Liver (tissue), 9 donors: ENCODE results near the gene ITGA7. TPM values are rescaled to one million over a fixed set of nuclear protein-coding genes. Genes with fewer than 3 reads are reported as not detected.

Experiments
- DNase-seq: peaks from one replicate; pipeline ENCODE4 v3.0.0-alpha.2; 2017; ENCODE audit warnings: low spot score
- H3K27ac ChIP-seq, 2 donors: one replicate each; pipeline ENCODE4 v1.7.0; 2013; ENCODE audit warnings: inconsistent platforms in 2 of 2, low read length in 2 of 2, control low read depth in 1 of 2, low read depth in 1 of 2, mild to moderate bottlenecking in 1 of 2
- H3K27me3 ChIP-seq, 4 donors: one replicate each; pipeline versions ENCODE4 v1.6.1 to v1.7.0; 2013; ENCODE audit warnings: low read length in 3 of 4, inconsistent platforms in 1 of 4, mild to moderate bottlenecking in 1 of 4, moderate library complexity in 1 of 4; ENCODE audit not compliant: control insufficient read depth in 4 of 4, insufficient read depth in 4 of 4
- H3K36me3 ChIP-seq, 4 donors: one replicate each; pipeline versions ENCODE4 v1.6.1 to v1.7.0; 2013; ENCODE audit warnings: low read length in 3 of 4, mild to moderate bottlenecking in 3 of 4, low read depth in 1 of 4, moderate library complexity in 1 of 4; ENCODE audit not compliant: control insufficient read depth in 4 of 4, insufficient read depth in 3 of 4
- H3K4me1 ChIP-seq, 4 donors: one replicate each; pipeline versions ENCODE4 v1.6.1 to v1.7.0; 2013; ENCODE audit warnings: low read length in 3 of 4, mild to moderate bottlenecking in 3 of 4, moderate library complexity in 1 of 4; ENCODE audit not compliant: control insufficient read depth in 4 of 4, insufficient read depth in 4 of 4
- H3K4me3 ChIP-seq, 3 donors: one replicate each; pipeline versions ENCODE4 v1.6.1 to v1.7.0; 2013; ENCODE audit warnings: low read length in 3 of 3, control low read depth in 1 of 3, low read depth in 1 of 3, mild to moderate bottlenecking in 1 of 3
- H3K9ac ChIP-seq, 2 donors: one replicate each; pipeline ENCODE4 v1.7.0; 2013; ENCODE audit warnings: low read length in 2 of 2, mild to moderate bottlenecking in 2 of 2, moderate library complexity in 2 of 2, control low read depth in 1 of 2, low read depth in 1 of 2
- H3K9me3 ChIP-seq, 4 donors: one replicate each; pipeline versions ENCODE4 v1.6.1 to v1.7.0; 2013; ENCODE audit warnings: low read length in 3 of 4; ENCODE audit not compliant: control insufficient read depth in 4 of 4
- EGR1 ChIP-seq, 2 donors: IDR thresholded peaks; 2 replicates each; pipeline ENCODE4 v1.6.1; 2016 to 2018; ENCODE audit warnings: antibody characterized with exemption in 2 of 2, low read depth in 2 of 2
- FOXA2 ChIP-seq: IDR thresholded peaks from 2 replicates; pipeline ENCODE4 v1.6.1; 2016; ENCODE audit warnings: antibody characterized with exemption
- GABPA ChIP-seq, 2 donors: IDR thresholded peaks in 1 of 2; conservative IDR thresholded peaks in 1 of 2; 2 replicates each; pipeline ENCODE4 v1.6.1; 2016; ENCODE audit warnings: antibody characterized with exemption in 2 of 2, mild to moderate bottlenecking in 1 of 2, moderate library complexity in 1 of 2
- HNF4A ChIP-seq, 2 donors: conservative IDR thresholded peaks; 2 replicates each; pipeline ENCODE4 v1.6.1; 2016; ENCODE audit warnings: antibody characterized with exemption in 2 of 2, mild to moderate bottlenecking in 2 of 2
- HNF4G ChIP-seq: IDR thresholded peaks from 2 replicates; pipeline ENCODE4 v1.6.1; 2016; ENCODE audit warnings: antibody characterized with exemption
- JUND ChIP-seq, 2 donors: IDR thresholded peaks; 2 replicates each; pipeline ENCODE4 v1.6.1; 2016; ENCODE audit warnings: antibody characterized with exemption in 2 of 2
- NR2F2 ChIP-seq: IDR thresholded peaks from 2 replicates; pipeline ENCODE4 v1.6.1; 2016; ENCODE audit warnings: antibody characterized with exemption
- RAD21 ChIP-seq, 2 donors: IDR thresholded peaks; 2 replicates each; pipeline ENCODE4 v1.6.1; 2016; ENCODE audit warnings: antibody characterized with exemption in 2 of 2, mild to moderate bottlenecking in 2 of 2
- REST ChIP-seq: IDR thresholded peaks from 2 replicates; pipeline ENCODE4 v1.6.1; 2016; ENCODE audit warnings: antibody characterized with exemption, mild to moderate bottlenecking
- RXRA ChIP-seq, 2 donors: IDR thresholded peaks; 2 replicates each; pipeline ENCODE4 v1.6.1; 2017 to 2018; ENCODE audit warnings: antibody characterized with exemption in 2 of 2, mild to moderate bottlenecking in 1 of 2
- SP1 ChIP-seq: IDR thresholded peaks from 2 replicates; pipeline ENCODE4 v1.6.1; 2018; ENCODE audit warnings: antibody characterized with exemption, mild to moderate bottlenecking
- TAF1 ChIP-seq: conservative IDR thresholded peaks from 2 replicates; pipeline ENCODE4 v1.6.1; 2016; ENCODE audit warnings: antibody characterized with exemption, mild to moderate bottlenecking
- YY1 ChIP-seq: IDR thresholded peaks from 2 replicates; pipeline ENCODE4 v1.6.1; 2016; ENCODE audit warnings: antibody characterized with exemption, mild to moderate bottlenecking
- ZBTB33 ChIP-seq: IDR thresholded peaks from 2 replicates; pipeline ENCODE4 v1.6.1; 2016; ENCODE audit warnings: antibody characterized with exemption
- WGBS: extraction: QIAGEN DNeasy Blood & Tissue Kit; methylation state at CpG from one replicate; pipeline ENCODE4 v1.1.7; 2013; 5-methylcytosine and 5-hydroxymethylcytosine counted together
- polyA plus RNA-seq, 2 donors: library from polyadenylated mRNA; stranded (reverse) in 1 of 2; unstranded in 1 of 2; fragments of 200-250 nt in 1 of 2; fragments of >200 nt in 1 of 2; fragmentation: Nextera tagmentation in 1 of 2; extraction: Ambion mirVana in 1 of 2; gene quantifications; one replicate each; pipeline versions ENCODE4 v1.2.1 to v1.2.3, GENCODE V29; 2013 to 2015
- total RNA-seq, 2 donors: library from RNA; depleted of rRNA; stranded (reverse); fragments of >200 nt; gene quantifications; one replicate each; pipeline ENCODE4 v1.2.3, GENCODE V29; 2014
- TF ChIP-seq, protein P1 (sequence below): fragments of 150-350 bp; IDR thresholded peaks from 2 replicates; pipeline ENCODE4 v1.5.1; 2017; ENCODE audit warnings: improper control_type of control experiment, low read depth, low read length; ENCODE audit not compliant: missing input control
- TF ChIP-seq, protein P2 (sequence below): IDR thresholded peaks from 2 replicates; pipeline ENCODE4 v1.6.1; 2016; ENCODE audit warnings: antibody characterized with exemption
- donor health status: healthy.
- donor health status: healthy.
- donor health status: healthy.
- donor health status: healthy.
- donor health status: healthy.

The ITGA7 gene
- total and polyA plus RNA-seq, 4 donors = 0.98 to 4.9 (median 3.3) TPM

GRCh38 chr12:55682087-55682796 is 25.5 kb downstream of the ITGA7 start:
- no peak for DNase-seq
- peak overlapping the region; percentile 56 for H3K27ac ChIP-seq
- H3K4me1 ChIP-seq = peaks cover 6 to 19% (median 9%) of the 10 kb centered on the region in 4 donors
- peaks cover 0 to 9% (median 0%) of the 10 kb centered on the region in 4 donors for H3K36me3 ChIP-seq
- H3K4me3 ChIP-seq = peak overlapping the region; percentile 67 to 97 (median 72)
- 28% methylated on average over 13 of the region's 13 CpGs for WGBS
- no peaks in the 10 kb centered on the region for H3K9me3 ChIP-seq
- H3K9ac ChIP-seq = peak overlapping the region; percentile 64 to 70
- H3K27me3 ChIP-seq = no peaks in the 10 kb centered on the region
- no peak for TF ChIP-seq EGR1 (IDR thresholded peaks at IDR 0.05; ENCODE audit: low read depth in 2 of 2)
- TF ChIP-seq RXRA (IDR thresholded peaks at IDR 0.05) = peak in 1 of 2 donors; percentile 25
- TF ChIP-seq, protein P1, sequence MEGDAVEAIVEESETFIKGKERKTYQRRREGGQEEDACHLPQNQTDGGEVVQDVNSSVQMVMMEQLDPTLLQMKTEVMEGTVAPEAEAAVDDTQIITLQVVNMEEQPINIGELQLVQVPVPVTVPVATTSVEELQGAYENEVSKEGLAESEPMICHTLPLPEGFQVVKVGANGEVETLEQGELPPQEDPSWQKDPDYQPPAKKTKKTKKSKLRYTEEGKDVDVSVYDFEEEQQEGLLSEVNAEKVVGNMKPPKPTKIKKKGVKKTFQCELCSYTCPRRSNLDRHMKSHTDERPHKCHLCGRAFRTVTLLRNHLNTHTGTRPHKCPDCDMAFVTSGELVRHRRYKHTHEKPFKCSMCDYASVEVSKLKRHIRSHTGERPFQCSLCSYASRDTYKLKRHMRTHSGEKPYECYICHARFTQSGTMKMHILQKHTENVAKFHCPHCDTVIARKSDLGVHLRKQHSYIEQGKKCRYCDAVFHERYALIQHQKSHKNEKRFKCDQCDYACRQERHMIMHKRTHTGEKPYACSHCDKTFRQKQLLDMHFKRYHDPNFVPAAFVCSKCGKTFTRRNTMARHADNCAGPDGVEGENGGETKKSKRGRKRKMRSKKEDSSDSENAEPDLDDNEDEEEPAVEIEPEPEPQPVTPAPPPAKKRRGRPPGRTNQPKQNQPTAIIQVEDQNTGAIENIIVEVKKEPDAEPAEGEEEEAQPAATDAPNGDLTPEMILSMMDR = no peak
- no peak for TF ChIP-seq SP1
- no peak for TF ChIP-seq HNF4G
- no peak for TF ChIP-seq YY1
- TF ChIP-seq NR2F2 = no peak
- no peak for TF ChIP-seq GABPA (IDR thresholded peaks at IDR 0.05 in 1 of 2, conservative IDR thresholded peaks at IDR 0.05 in 1 of 2)
- TF ChIP-seq, protein P2, sequence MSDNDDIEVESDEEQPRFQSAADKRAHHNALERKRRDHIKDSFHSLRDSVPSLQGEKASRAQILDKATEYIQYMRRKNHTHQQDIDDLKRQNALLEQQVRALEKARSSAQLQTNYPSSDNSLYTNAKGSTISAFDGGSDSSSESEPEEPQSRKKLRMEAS = no peak
- TF ChIP-seq HNF4A (conservative IDR thresholded peaks at IDR 0.05) = peak; percentile 60 to 73
- no peak for TF ChIP-seq RAD21 (IDR thresholded peaks at IDR 0.05)
- TF ChIP-seq ZBTB33 = no peak
- no peak for TF ChIP-seq FOXA2
- TF ChIP-seq TAF1 = no peak
- TF ChIP-seq JUND (IDR thresholded peaks at IDR 0.05) = no peak

DNA sequence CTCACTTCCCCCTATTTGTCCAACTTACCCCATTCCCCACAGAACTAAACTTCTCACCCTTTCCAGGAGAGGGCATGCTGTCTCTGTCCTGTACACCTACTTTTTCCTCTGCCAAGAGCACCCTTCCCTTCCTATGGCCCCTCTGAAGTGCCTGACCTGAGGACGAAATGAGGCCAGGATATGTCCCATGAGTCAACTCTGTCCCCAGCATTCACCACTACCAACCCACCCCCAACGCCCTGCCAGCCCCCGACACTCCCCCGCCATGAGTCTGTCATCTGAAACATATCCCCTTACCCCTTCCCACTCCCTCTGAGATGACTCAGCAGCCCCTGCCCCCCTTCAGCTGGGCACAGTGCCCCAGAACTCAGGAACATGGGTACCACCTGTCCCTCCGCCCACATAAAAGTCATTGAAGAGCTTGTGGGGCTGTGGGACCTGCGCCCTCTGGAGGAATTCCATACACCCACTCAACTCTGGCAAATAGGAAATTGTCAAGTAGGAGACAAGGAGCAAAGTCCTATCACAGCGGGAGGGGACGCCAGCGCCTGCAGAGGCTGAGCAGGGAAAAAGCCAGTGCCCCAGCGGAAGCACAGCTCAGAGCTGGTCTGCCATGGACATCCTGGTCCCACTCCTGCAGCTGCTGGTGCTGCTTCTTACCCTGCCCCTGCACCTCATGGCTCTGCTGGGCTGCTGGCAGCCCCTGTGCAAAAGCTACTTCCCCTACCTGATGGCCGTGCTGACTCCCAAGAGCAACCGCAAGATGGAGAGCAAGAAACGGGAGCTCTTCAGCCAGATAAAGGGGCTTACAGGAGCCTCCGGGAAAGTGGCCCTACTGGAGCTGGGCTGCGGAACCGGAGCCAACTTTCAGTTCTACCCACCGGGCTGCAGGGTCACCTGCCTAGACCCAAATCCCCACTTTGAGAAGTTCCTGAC is 26.3 kb downstream of the ITGA7 start:
- Histone ChIP-seq H3K36me3 (peaks cover 0 to 9% (median 0%) of the 10 kb centered on the region in 4 donors), H3K9me3 (no peaks in the 10 kb centered on the region), H3K27ac (peak overlapping the region; percentile 56 to 72), H3K9ac (peak overlapping the region; percentile 64 to 70), H3K4me1 (peaks cover 6 to 22% (median 9%) of the 10 kb centered on the region in 4 donors), H3K27me3 (no peaks in the 10 kb centered on the region), H3K4me3 (peak overlapping the region; percentile 67 to 97 (median 72))
- peak; percentile 50 for DNase-seq
- WGBS = 8% methylated on average over 17 of the region's 17 CpGs
- TF ChIP-seq, protein P1 = peak; percentile 63
- TF ChIP-seq RAD21 (IDR thresholded peaks at IDR 0.05) (peak; percentile 73 to 80), YY1 (peak; percentile 57), FOXA2 (peak; percentile 2), RXRA (IDR thresholded peaks at IDR 0.05) (peak; percentile 70 to 91), JUND (IDR thresholded peaks at IDR 0.05) (peak; percentile 76 to 78), TAF1 (peak; percentile 93), REST (peak; percentile 78), SP1 (peak; percentile 96), HNF4G (peak; percentile 94), NR2F2 (peak; percentile 24), EGR1 (IDR thresholded peaks at IDR 0.05; ENCODE audit: low read depth in 2 of 2) (peak; percentile 99), GABPA (IDR thresholded peaks at IDR 0.05 in 1 of 2, conservative IDR thresholded peaks at IDR 0.05 in 1 of 2) (peak in 1 of 2 donors; percentile 66)
- TF ChIP-seq, protein P2 = peak; percentile 70
